ENCODE results near the gene SPSB3.

SPSB3 gene

DNA sequence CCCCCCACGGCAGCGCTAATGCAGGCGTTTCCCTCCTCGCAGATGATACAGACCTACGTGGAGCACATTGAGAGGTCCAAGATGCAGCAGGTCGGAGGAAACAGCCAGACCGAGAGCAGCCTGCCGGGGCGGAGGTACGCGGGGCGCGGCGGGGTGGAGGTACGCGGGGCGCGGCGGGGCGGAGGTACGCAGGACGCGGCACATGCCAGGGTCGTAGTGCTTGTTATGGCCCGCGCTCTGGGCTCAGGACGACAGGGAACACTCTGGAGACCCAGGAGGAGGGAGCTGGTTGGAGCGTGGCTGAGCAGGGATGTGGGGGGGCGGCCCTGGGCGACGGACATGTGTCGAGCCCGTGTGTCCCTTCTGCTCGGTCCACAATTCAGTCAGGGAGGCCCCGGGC, 52.9 kb downstream of the SPSB3 start:
- no peaks in the 10 kb centered on the region for H3K9me3 ChIP-seq (ENCODE audit: severe bottlenecking)
- peaks cover 56% of the 10 kb centered on the region for H3K36me3 ChIP-seq
- TF ChIP-seq, protein P1, sequence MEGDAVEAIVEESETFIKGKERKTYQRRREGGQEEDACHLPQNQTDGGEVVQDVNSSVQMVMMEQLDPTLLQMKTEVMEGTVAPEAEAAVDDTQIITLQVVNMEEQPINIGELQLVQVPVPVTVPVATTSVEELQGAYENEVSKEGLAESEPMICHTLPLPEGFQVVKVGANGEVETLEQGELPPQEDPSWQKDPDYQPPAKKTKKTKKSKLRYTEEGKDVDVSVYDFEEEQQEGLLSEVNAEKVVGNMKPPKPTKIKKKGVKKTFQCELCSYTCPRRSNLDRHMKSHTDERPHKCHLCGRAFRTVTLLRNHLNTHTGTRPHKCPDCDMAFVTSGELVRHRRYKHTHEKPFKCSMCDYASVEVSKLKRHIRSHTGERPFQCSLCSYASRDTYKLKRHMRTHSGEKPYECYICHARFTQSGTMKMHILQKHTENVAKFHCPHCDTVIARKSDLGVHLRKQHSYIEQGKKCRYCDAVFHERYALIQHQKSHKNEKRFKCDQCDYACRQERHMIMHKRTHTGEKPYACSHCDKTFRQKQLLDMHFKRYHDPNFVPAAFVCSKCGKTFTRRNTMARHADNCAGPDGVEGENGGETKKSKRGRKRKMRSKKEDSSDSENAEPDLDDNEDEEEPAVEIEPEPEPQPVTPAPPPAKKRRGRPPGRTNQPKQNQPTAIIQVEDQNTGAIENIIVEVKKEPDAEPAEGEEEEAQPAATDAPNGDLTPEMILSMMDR (IDR thresholded peaks at IDR 0.05; ENCODE audit: low read depth, low read length), result no peak
- no peak for DNase-seq
- H3K27me3 ChIP-seq (ENCODE audit: insufficient read depth, low read depth, severe bottlenecking), result no peaks in the 10 kb centered on the region
- H3K4me3 ChIP-seq (ENCODE audit: low read depth, low read length), result no peak overlapping the region
- H3K27ac ChIP-seq, result no peak overlapping the region

DNA sequence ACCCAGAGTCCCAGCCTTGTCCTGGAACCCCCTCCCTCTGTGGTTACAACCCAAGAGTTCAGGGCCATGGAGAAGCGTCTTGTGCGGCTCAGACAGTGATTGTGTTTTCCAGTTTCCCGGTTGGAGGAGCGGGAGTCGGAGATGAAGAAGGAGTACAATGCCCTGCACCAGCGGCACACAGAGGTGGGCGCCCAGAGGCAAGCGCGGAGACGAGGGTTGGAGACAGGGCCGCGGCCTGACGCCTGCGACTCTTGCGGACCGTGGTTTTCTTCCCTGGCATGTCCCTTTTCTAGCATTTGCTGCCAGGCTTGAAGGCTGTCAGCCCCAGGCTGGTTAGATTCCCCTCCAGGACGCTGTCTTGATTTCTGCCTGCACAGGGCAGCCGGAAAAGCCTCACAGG, 53.3 kb downstream of the SPSB3 start:
- H3K27me3 ChIP-seq (ENCODE audit: insufficient read depth, low read depth, severe bottlenecking), result no peaks in the 10 kb centered on the region
- H3K27ac ChIP-seq, result no peak overlapping the region
- no peaks in the 10 kb centered on the region for H3K9me3 ChIP-seq (ENCODE audit: severe bottlenecking)
- TF ChIP-seq, protein P1 (IDR thresholded peaks at IDR 0.05; ENCODE audit: low read depth, low read length), result no peak
- no peak for DNase-seq
- peaks cover 52% of the 10 kb centered on the region for H3K36me3 ChIP-seq
- no peak overlapping the region for H3K4me3 ChIP-seq (ENCODE audit: low read depth, low read length)

DNA sequence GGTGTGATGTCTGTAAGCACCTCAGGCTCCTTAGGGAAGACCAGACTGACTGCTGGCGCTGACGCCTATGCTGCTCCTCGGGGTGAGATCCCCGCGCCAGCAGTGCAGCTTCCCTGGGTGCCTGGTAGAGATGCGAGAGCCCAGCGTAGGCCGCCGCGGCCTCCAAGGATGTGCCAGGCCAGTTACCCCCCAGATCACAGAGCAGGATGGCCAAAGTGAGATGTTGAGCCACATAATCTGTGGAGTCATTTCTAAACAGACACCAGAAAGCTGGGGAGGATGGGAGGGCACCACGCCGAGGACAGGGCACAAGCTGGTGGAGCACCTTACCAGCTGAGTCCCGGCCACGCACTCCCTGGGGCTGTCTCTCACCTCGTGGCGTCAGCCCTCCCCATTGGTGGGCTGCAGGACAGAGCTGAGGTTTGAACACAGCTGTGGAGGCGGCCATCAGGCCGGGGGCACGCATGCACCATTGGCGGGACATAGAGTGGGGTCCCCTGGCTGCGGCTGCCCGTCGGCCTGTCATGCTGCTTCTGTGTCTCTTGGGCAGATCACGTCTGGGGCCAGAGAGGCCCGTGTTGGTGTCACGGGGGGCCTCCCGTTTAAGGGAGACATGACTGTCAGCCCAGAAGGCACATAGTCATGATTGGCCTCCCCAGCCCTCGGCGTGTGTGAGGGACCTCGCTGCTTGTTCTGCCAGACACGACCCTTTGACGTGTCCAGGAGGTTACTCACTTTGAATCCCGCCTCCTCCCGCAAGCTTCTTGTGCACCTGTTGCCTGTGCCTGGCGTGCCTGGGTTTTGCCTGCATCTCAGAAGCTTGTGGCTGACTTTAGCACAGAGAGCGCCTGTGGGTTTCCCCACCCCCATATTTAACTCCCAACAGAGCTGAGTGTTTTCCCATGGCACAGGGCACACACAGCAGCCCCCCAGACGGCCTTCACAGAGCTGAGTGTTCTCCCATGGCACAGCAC, 54.4 kb downstream of the SPSB3 start:
- Histone ChIP-seq H3K4me3 (ENCODE audit: low read depth, low read length) (no peak overlapping the region), H3K27ac (no peak overlapping the region), H3K36me3 (peaks cover 41% of the 10 kb centered on the region), H3K9me3 (ENCODE audit: severe bottlenecking) (no peaks in the 10 kb centered on the region), H3K27me3 (ENCODE audit: insufficient read depth, low read depth, severe bottlenecking) (no peaks in the 10 kb centered on the region)
- DNase-seq, result no peak
- TF ChIP-seq, protein P1 (IDR thresholded peaks at IDR 0.05; ENCODE audit: low read depth, low read length), result no peak
